CD1c-positive myeloid dendritic cell (primary cell): ENCODE measurements around the gene GPX4.
A peak's percentile ranks its signal among the peaks of the same experiment; 100 is the strongest.

ENCODE experiments used
- DNase-seq: peaks from one replicate; pipeline ENCODE4 v3.0.0-alpha.2; 2016; ENCODE audit errors: extremely low spot score

GPX4 gene

DNA sequence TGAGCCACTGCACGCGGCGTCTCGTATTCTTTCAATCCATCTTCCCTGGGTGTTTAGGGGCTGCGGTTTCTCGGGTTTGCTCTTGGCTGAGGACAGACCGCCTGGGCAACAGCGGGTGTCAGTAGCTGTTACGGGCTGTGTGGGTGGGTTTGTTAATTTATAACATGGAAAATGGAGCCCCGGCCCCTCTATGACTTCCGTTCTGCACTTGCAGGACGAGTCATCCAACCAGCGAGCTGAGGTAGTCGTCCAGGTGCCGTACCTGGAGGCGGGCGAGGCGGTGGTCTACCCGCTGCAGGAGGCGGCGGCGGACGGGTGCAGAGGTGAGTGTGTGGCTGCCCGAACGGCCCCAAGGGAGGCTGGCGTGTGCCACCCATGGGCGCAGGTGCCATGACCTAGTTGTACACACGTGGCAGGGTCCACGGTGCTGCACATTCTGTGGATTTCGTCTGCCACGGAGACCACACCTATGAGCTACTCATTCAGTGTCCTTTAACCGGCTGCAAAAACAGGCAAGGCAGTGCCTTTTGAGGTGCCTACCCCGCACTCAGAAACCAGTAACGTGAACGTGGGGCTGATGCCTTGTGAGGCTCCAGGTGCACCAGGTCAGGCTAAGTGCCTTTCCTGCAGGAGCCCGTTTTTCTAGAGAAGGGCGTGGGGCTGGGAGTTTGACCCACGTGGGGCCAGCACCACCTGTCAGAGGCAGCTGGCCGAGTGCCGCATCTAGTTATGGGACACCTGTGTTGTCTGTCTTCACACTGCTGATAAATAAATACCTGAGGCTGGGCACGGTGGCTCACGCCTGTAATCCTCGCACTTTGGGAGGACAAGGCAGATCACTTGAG, 19.5 kb upstream of the GPX4 start:
- no peak for DNase-seq

DNA sequence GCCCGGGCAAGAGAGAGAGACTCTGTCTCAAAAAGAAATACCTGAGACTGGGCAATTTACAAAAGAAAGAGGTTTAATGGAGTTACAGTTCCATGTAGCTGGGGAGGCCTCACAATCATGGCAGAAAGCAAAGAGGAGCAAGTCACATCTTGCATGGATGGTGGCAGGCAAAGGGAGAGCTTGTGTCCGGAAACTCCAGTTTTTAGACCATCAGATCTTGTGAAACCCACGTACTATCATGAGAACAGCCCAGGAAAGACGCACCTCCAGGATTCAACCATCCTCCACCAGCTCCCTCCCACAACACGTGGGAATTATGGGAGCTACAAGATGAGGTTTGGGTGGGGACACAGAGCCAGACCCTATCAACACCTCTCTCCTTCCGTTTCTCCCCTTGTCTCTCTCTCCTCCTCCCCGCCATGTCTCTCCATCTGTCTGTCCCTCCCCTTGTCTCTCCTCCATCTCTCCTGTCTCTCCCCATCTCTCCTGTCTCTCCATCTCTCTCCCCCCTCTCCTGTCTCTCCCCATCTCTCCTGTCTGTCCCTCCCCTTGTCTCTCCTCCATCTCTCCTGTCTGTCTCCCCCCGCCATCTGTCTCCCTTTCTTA, 18.6 kb upstream of the GPX4 start:
- DNase-seq, result no peak

DNA sequence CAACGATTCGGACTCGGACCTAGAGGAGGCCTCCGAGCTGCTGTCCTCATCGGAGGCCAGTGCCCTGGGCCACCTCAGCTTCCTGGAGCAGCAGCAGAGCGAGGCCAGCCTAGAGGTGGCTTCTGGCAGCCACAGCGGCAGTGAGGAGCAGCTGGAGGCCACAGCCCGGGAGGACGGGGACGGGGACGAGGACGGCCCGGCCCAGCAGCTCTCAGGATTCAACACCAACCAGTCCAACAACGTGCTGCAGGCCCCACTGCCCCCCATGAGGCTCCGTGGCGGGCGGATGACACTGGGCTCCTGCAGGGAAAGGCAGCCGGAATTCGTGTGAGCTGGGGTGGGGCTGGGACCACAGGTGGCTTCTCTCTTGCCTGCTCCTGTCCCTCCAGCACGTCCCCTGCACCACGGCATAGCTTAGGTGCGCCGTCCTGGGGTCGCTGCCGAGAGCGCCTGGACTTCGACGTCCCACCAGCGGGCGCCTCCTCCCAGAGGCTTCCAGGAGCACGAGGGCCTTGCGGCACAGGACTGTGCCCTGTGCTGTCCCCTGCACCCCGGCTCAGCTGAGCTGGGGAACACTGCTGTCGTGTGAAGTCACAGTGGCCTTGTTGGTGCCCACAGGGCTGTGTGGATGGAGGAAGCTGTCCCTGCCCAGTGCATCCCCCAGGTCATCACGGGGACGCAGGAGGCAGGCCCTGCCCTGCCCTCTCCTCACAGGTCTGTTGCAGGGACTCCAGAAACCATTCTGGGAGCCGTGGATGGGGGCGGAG, 17.9 kb upstream of the GPX4 start:
- no peak for DNase-seq

DNA sequence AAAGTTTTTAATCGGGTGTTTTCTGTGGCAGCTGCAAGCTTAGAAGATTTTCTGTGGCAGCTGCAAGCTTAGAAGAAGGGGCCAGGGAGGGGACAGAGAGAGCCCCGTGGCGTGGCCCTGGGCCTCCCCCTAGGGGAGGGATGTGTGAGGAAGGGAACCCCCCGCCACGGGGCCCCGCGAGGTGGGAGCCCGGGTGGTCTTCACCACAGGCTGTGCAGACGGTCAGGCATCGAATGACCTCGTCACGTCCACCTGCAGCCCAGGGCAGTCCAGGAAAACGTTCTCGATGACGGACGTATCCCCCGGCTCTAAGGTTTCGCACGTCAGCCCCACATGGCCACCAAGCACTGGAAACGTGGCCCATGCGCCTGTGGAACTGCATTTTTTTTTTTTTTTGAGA, 17.2 kb upstream of the GPX4 start:
- no peak for DNase-seq

DNA sequence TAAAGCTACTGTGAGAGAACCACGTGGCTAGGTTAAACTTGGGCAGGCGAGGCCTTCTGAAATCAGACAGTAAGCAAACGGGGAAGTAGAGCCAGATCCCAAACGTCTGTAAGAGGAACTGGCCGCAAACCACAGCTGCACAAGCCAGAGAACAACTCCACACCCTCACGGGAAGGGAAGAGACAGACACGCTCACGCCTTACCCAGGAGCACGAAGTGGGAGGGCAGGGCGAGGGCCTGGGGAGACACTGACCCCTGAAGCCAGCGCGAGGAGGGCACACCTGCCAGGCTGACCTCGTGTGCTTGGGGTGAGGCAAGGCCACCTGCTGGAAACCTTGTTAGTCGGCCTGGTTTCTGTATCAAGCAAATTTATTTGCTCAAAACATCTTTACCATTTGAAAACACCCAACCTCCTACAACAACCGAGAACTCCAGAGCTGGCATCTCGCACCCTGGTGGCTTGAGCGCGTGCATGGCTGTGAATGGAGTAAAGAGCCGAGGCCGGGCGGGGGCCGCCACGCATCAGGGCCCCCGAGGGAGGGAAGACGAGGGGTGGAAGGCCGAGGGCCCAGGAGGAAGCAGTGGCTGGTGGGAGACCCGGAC, 15.9 kb upstream of the GPX4 start:
- DNase-seq, result peak; percentile 95

DNA sequence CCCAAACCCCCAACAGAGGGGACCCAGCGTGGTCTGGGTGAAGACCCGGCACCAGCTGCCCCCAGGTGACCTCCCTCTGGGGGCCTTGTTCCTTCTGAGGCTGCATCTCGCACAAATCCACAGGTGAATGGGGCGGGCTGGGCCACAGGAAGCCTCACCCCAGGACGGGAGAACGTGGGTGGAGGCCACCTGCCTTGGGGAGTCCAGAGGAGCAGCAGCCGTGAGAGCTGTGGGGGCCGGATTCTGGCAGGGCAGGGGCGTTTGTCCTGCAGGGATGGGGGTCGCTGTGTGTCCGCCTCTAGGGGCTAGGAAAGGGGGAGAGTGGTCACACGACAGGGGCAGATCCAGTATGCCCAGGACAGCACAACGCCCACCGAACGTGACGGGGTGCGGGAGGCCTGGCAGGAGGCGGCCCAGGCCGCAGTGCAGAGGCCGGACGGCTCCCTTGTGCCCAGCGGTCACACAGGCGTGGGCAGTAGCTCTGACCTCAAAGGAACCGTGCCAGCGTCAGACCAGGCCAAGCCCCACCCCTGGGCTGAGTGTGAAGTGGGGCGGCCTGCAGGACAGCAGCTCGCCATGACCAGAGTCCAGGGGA, 15.3 kb upstream of the GPX4 start:
- peak; percentile 88 for DNase-seq

DNA sequence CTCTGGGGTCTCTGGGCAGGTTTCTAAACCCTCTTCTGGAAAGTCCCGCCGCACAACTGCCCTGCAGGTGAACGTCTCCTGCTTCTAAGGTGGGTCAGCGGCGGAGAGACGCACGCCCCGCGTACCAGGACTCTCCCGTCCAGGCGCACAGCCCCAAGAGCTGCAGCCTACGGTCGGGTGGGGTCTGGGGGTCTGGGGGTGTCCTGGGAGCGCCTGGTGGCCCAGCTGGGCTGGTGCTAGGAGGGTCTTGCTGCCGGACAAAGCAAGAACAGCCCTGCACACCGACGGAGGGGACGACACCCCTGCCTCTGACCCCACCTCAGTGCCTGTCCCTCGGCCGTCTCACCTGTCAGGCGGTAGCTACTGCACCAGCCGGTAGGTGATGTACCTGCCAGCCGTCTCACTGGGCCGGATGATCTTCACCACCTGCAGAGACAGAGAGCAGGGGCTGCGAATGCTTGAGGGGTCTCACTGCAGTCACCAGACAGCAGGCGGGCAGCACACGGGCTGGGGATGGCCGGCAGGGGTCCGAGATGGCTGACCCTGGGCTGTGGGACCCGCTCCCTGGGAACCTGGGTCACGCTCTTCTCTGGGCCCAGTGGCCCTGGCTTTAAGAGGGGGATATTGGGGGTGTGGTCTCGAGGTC, 14.5 kb upstream of the GPX4 start:
- no peak for DNase-seq

DNA sequence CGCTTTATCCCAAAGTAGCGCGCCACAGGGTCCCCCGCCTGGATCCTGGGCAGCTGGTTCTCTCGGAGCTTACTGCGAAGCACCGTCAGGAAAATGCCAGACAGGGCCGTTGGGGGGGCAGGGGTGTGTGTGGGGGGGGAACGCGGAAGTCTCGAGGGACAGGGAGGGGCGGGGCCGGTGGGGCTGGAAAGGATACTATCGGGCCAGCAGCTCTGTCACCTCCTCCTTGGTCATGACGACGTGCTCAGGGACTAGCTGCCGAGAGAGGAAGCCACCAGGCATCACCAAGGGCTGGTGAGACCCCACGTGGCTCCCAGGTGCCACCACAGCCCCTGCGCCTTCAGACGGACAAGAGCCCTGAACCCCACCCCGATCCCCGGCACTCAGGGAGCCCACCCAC, 13.9 kb upstream of the GPX4 start:
- DNase-seq, result peak; percentile 54

DNA sequence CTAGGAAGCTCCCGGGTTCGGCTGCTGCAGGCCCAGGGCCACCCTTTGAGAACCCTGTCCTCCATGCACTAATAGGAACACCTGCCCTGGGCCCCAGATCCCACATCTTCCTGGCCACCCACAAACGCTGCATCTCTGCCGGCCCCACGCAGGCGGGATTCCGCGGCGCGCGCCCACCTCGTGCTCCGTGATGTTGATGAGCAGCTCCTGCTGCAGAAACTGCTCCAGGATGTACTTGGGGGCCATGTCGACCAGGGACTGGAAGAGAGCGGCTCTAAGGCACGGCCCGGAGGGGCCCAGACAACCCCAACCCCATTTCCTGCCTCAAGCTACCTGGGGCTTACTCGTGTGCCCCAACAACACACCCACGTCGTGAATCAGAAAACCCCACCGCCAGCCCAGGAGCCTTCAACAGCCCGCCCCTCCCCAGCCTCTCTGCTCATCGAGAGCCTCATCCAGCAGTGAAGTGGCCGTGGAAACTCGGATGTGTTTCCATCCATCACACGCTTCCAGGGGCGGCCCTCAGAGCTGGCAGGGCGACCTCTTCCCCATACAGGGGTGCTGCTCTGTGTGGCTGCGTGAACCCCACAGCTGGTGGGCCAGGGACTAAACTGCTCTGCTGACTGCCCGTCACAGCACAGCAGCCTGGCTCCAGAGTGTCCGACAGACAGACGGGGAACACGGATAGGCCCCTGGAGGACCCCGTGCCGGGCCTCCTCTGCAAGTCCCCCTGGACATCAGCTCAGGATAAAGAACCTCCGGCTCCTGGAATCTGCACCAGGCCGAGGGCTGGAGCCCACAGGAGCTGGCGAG, 12.9 kb upstream of the GPX4 start:
- DNase-seq, result no peak

DNA sequence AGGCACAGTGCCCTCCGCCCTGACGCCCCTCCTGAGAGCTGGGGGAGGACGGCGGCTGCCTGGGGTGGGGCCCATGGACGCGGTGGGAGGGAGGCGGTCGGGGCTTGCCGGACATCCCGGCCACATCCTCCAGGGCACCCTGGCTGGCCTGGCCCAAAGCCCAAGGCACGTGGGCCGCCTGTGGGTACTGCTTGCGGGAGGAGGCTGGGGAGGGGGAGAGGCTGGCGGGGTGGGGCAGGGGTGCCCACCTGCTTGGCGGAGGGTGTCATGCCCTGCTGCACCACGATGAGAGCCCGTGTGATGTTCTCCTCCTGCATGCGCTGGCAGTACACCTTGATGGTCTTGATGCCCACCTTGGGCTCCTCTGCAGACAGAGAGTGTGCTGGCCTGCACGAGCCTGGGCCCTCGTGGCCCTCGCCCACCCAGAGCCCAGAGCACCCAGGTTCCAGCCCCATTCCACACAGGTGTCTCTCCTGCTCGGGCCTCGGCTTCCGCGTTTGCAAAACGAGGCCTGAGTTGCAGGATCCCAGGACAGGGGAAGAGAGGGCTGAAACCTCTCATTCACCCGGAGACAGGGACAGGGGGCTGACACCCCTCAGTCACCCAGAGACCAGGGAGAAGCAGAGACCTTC, 12.1 kb upstream of the GPX4 start:
- no peak for DNase-seq

DNA sequence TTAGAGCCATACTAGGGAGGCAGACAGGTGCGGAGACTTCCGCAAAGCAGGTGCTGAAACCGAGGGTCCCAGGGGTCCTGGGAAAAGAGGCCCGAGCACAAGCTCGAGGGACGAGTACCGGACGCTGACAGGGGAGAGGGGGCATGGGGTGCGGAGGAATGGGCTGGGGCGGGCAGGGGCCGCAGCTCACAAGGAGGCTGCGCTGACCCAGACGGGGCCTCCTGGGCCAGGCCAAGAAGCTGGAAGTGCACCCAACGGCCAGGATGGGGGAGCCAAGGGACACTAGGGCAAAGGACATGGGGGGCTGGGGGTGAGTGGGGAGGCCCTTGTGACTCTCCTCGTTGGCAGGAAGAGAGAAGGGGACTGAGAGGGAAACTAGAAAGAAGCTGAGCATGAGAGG, 10.5 kb upstream of the GPX4 start:
- no peak for DNase-seq

DNA sequence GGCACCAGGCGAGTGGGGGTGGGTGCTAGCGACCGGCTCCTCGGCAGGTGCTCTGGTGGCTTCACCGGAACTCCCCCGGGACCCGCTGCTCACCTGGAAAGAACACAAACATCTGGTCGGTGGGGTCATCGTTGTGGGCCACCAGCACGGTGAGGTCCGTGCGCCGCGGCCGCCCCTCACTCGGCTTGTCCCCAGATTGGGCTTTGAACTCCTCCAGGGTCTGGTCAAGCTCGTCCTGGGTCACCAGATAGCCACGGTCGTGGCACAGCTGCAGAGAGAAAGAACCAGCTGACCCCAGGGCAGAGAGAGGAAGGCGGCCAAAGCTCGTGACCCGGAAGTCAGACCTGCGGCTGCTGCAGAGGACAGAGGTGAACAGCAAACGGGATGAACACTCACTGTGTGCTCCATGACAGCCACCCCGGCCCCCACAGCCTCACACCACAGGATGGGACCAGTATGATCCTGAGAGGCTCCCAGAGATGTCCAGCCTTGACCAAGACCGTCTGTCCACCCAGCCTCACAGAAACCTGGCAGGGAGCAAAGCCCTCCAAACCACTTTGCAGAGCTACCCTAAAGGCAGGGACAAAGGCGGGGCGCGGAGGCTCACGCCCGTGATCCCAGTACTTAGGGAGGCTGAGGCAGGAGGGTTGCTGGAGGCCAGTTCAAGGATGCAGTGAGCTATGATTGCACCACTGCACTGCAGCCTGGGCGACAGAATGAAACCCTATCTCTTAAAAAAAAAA, 9.8 kb upstream of the GPX4 start:
- DNase-seq, result no peak

DNA sequence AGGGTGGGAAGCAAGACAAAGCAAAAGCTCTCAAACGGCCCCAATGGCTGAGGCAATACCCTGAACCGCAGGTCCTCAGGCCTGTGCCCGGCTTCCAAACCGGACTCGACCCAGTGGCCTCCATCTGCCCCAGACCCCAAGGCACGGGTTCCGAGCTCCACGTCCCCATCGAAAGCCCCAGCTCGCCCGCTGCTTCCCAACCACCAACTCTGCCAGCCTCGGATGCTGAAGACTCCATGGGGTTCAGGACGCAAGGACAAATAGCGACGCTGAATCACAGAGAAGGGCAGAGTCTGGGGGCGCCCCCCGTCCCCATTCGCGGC, 9.2 kb upstream of the GPX4 start:
- DNase-seq, result no peak

DNA sequence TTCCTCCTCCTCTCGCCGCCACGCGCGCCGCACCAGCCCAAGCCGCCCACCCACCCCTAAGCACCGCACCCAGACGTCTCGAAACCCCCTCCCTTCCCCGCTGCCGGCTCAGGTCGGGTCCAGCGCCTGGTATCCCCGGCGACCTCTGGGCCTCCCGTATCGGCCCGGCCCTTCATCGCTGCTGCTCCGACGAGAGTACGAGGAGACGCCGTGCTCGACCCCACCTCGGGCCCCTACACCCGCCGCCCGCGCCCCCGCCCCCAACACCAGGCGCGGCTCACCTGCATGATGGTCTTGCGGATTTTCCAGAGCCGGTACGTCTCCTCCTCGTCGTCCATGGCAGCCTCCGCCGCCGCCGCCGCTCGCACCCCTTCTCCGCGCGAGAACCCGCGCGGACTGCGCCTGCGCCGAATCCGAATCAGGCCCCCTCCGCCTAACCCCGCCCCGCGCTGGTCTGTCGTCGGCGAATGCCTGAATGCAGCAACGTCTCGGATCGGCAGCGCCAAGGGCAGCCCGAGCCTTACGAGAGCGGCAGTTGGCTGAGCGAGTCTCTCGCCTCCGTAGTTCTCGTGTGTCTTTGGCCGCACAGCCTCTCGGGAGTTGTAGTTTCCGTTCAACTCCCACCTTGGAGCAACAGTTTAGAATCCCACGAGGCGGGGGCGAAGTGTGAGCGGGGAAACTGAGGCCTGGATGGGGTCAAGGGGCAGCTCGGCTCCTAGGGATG, 8.7 kb upstream of the GPX4 start, which contains the start of gene POLR2E:
Gene POLR2E, minus strand, starts transcription at position 398 of the 724 bp plus-strand sequence. Its CDS starts 60 bp downstream, at position 338.
- DNase-seq, result peak; percentile 99

DNA sequence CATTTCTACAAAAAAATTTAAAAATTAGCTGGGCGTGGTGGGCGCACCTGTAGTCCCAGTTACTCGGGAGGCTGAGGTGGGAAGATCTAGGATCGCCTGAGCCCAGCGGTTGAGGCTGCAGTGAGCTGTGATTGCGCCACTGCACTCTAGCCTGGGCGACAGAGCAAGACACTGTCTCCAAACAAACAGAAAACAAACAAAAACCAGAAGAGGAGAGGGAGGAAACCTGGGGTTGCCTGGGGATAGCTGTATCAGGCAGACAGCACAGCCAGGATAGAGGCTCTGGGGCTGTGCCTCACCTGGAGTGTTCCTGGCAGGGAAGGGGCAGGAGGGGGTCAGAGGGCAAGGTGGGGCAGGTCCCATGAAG, 6.0 kb upstream of the GPX4 start:
- DNase-seq, result peak; percentile 32

DNA sequence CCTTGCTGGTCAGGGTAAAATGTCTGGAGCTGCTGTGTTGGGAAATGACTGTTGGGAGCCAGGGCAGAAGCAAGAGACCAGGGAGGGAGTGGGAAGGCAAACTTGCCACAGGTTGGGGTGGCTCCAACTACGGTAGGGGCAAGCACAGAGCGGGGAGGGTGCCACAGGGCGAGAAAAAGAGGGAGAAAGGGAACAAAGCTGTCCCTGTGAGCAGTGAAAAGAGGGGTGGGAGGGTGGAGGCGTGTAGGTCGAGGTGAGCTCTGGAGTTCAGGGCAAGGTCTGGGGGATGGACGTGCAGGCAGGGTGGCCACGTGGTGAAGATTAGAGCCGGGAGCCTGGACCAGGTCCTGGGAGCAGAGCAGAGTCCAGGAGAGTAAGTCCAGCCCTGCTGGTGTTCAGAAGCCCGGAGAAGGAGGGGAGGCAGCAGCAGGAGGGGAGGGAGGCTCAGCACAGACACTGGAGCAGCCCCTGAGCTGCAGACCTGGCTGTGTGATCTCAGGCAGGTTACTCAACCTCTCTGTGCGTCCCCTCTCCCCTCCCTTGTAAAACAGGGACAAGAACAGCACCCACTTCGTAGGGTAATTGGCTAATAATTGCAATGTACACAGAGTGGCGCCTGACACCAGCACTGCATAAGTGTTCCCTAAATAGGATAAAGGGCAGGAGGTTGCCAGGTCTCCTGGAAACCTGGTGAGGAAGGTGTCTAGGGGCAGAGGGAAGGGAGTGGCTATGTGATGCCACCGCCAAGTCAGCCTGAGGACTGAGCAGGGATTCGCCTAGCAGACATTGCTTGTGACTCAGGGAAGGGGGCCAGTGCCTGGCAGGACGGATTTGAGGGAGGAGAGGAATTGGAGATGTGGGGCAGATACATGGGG, 5.4 kb upstream of the GPX4 start:
- peak; percentile 38 for DNase-seq

DNA sequence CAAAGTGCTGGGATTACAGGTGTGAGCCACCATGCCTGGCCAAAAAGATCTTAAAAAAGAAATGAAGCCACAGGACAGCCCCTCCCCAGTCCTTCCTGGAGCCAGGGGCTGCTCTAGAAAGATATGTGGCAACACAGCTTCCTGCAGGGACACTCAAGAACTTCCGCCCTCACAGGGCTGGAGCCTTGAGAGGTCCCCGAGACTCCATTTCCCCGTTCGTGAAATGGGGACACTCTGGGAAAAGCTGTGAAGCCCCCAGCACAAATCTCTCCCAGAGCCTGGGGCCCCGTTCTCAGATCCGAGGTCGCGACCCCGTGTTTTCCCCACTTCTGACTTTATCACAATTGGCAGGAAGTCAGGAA, 2.5 kb upstream of the GPX4 start:
- peak; percentile 75 for DNase-seq
